ENCODE data around the gene TAX1BP3.

DNA sequence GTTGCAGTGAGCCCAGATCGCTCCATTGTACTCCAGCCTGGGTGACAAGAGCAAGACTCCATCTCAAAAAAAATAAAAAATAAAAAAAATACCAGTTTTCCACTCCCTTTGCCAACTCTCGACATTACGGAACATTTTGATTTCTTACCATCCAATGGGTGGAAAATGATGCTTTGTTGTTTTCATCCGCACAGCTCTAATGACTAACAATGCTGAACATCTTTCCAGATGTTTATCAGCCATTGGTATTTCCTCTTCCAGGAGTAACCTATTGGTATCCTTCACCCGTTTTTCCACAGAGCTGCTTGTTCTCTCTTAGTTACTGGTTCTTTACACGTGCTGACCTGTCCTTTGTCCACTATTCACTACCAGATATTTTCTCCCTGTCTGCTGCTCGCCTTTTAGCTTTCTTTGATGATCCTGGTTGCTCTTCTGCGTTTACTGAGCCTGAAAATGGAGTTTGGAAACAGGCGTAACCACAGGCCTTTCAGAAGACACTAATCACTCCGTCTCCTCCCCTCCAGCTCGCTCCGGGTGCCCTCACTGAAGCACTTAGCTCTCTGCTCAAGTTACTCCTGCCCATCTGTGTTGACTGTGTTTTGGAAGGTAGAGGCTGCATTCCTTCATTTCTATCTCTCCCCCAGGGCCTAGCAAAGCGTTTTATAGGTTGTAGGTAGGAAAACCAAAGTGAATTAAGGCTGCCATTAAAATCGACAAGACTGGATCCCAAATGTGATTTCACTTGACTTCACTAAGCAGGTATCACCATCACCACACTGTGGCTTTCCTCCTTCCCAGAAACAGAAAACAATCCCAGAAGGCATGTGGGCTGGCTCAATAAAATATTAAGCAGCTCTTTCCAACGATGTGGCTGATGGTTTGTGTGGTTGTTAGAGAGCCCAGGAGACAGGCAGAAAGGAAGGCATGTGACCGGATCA lies 41.3 kb downstream of the TAX1BP3 start:
- TF ChIP-seq CTCF (IDR thresholded peaks at IDR 0.05; ENCODE audit: insufficient read depth, low read length) (no peak), POLR2AphosphoS5 (IDR thresholded peaks at IDR 0.05; ENCODE audit: low read depth) (no peak), GABPA (IDR thresholded peaks at IDR 0.05; ENCODE audit: low read depth) (no peak)
- TF ChIP-seq, protein P1, sequence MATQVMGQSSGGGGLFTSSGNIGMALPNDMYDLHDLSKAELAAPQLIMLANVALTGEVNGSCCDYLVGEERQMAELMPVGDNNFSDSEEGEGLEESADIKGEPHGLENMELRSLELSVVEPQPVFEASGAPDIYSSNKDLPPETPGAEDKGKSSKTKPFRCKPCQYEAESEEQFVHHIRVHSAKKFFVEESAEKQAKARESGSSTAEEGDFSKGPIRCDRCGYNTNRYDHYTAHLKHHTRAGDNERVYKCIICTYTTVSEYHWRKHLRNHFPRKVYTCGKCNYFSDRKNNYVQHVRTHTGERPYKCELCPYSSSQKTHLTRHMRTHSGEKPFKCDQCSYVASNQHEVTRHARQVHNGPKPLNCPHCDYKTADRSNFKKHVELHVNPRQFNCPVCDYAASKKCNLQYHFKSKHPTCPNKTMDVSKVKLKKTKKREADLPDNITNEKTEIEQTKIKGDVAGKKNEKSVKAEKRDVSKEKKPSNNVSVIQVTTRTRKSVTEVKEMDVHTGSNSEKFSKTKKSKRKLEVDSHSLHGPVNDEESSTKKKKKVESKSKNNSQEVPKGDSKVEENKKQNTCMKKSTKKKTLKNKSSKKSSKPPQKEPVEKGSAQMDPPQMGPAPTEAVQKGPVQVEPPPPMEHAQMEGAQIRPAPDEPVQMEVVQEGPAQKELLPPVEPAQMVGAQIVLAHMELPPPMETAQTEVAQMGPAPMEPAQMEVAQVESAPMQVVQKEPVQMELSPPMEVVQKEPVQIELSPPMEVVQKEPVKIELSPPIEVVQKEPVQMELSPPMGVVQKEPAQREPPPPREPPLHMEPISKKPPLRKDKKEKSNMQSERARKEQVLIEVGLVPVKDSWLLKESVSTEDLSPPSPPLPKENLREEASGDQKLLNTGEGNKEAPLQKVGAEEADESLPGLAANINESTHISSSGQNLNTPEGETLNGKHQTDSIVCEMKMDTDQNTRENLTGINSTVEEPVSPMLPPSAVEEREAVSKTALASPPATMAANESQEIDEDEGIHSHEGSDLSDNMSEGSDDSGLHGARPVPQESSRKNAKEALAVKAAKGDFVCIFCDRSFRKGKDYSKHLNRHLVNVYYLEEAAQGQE (IDR thresholded peaks at IDR 0.05; ENCODE audit: insufficient replicate concordance, low read depth): no peak
